ENCODE results near the gene ITGB7.
"Not testable (repeated sequence)": the region's sequence is repeated elsewhere in the genome, so short reads cannot be mapped to it uniquely, and the experiment has no call there.

ITGB7 gene

DNA sequence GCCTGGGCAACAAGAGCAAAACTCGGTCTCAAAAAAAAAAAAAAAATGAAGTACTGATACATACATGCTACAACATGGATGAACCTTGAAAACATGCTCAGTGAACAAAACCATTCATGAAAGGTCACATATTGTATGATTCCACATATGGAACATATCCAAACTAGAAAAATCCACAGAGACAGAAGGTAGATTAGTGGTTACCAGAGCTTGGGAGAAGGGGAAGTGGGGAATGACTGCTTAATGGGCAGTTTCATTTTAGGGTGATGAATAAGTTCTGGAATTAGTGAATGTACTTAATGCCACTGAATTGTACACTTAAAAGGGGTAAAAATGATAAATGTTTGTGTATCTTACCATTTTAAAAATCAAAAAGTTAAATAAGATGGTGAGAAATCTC, 2.7 kb downstream of the ITGB7 start:
- no peak overlapping the region for H3K27ac ChIP-seq
- H3K4me3 ChIP-seq, result no peak overlapping the region

DNA sequence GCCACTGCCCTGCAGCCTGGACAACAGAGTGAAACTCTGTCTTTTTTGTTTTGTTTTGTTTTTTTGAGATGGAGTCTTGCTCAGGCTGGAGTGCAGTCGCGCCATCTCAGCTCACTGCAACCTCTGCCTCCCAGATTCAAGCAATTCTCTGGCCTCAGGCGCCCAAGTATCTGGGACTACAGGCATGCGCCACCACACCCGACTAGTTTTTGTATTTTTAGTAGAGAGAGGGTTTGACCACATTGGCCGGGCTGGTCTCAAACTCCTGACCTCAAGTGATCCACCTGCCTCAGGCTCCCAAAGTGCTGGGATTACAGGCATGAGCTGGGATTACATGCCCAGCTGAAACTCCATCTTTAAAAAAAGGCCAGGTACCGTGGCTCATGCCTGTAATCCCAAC, 4.7 kb downstream of the ITGB7 start:
- not testable (repeated sequence) for H3K4me3 ChIP-seq, H3K27ac ChIP-seq

DNA sequence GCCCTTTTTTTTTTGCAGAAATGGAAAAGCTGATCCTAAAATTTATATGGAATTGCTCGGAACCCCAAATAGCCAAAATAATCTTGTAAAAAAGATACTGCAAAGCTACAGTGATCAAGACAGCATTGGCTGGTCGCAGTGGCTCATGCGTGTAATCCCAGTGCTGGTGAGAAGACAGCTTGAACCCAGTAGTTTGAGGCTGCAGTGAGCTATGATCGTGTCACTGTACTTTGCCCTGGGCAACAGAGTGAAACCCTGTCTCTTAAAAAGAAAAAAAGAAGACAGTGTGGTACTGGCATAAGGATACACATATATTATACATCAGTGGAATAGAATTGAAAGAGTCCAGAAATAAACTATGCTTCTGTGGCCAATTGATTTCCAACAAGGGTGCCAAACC, 5.4 kb downstream of the ITGB7 start:
- Histone ChIP-seq H3K4me3 (no peak overlapping the region), H3K27ac (peak overlapping the region in 3 of 21 experiments; percentile 58 to 75 (median 64))

DNA sequence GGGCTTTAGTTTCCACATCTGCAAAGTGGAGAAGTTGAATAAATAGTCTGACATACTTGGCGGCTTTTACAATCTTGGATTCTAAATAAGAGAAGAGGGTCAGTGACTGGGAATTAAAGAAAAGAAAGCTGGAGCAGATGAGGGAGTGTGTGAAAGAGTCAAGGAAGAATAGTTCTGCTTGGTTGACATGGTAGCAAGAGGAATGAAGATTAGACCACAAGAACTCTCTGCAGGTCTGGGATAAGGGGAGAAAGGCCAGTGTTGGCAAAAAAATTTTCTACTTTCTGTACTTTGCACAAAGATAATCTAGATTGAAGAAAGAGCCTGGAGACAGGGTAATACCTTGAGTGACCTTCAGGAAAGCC, 5.9 kb downstream of the ITGB7 start:
- Histone ChIP-seq H3K4me3 (no peak overlapping the region), H3K27ac (peak overlapping the region in 7 of 21 experiments; percentile 17 to 75 (median 59))

DNA sequence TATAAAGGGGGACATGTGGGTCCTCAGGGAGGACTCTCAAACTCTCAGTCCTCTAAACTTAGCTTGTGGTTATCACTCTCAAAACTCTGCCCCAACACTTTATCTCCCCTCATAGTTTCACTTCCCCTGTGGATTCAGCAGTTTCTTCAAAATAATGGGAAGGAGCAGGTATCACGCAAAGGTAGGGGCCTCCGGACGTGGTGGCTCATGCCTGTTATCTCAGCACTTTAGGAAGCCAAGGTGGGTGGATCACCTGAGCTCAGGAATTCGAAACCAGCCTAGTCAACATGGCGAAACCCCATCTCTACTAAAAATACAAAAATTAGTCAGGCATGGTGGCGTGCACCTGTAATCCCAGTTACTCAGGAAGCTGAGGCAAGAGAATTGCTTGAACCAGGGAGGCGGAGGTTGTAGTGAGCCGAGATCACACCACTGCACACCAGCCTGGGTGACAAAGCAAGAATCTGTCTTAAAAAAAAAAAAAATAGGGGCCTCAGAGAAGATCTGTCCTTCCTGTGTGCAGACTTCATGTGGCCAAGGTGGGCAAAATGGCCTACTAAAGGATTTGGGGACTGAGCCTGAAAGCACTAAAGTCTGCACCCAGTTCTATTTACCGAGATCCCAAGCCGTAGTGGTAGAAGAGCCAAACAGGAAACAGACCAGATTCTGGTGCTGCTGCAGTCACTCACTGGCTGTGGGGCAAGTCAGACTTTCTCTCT, 6.4 kb downstream of the ITGB7 start:
- Histone ChIP-seq H3K4me3 (no peak overlapping the region), H3K27ac (peak overlapping the region in 8 of 21 experiments; percentile 17 to 75 (median 58))

DNA sequence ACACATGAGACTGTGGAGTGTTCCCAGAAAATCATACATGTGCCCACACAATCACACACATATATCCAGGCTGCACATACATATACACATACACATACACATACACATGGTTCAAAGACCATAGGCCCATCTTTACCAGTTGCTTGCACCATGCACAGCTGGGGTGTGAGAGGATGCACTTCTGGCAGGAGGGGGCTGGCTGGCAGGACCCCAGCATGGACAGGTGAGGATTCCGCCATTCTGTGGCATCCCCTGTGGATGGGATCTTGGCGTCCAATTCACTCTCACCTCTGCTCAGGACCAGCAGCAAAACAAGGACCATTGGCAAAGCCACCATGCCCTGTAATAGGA, 7.0 kb downstream of the ITGB7 start:
- H3K4me3 ChIP-seq, result no peak overlapping the region
- peak overlapping the region in 5 of 21 experiments; percentile 53 to 75 (median 63) for H3K27ac ChIP-seq

DNA sequence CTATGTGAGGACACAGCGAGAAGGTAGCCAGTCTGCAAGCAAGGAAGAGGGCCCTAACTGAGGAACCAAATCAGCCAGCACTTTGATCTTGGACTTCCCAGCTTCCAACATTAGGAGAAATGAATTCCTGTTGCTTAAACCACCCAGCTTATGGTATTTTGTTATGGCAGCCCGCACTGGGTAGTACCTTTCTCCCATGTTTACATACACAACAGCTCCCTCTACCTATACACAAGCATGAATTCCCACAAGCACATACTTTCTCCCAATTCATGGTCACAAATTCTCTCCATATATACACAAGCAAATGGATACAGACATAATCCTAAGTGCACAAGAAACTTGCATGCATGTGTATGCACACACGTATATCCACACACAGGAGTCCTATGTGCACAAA, 7.4 kb downstream of the ITGB7 start:
- Histone ChIP-seq H3K4me3 (no peak overlapping the region), H3K27ac (peak overlapping the region in 1 of 21 experiments; percentile 75)

DNA sequence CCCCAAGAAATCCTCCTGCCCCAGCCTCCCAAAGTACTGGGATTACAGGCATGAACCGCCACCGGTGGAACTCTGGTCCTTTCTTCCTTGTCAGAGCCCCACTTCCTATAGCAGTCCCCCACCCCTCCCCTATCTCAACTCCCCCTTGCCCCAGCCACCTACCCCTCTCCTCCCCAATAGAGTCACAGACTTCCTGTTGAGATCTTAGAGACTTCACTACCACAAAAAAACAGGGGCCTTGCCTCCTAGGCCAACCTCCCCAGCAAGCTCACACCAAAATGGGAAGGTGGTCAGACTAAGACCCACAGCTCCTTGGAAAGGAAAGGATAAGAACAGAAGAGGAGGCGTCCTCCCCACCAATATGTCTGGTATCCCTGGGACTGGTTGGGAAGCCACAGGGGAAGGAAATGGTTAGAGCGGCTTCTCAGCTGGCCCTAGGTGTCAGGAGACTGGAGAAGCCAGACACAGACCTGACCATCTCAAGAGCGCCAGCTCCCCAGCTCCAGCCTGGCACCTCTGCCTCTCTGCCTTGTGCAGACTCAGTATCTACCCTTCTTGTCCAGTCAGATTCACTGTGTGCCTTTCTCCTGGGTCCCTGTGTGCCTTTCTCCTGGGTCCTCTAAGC, 8.5 kb downstream of the ITGB7 start:
- H3K4me3 ChIP-seq, result no peak overlapping the region
- H3K27ac ChIP-seq, result peak overlapping the region in 3 of 21 experiments; percentile 30 to 75 (median 32)

DNA sequence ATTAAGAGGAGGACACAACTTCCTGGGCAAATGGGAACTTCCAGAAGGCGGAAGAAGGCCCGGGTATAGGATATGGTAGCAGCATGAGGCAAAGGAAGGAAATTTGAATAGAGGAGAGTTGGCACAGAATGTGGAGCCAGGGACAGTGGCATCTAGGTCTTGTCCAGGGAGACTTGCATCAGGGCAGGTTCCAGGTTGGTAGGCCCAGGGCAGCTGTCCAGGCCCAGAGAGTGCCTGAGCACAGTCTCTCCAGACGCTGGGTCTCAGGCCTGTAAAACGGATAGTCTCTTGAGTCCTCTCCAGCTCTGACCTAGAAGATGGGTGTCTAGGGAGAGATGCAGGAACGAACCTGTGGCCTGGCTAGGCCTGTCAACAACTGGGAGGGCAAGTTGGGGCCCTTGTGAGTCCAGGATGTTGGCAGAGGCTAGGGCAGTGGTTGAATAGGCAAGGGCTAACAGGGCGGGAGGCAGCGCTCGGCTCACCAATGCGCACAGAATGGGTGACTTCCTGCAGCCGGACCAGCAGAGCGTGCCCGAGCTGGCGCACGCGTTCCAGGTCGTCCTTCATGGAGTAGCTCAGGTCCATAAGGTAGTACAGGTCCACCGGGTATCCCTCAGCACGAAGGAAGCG, 9.9 kb downstream of the ITGB7 start:
- Histone ChIP-seq H3K27ac (peak overlapping the region in 2 of 21 experiments; percentile 9 to 28), H3K4me3 (peak overlapping the region in 1 of 7 experiments; percentile 8)

DNA sequence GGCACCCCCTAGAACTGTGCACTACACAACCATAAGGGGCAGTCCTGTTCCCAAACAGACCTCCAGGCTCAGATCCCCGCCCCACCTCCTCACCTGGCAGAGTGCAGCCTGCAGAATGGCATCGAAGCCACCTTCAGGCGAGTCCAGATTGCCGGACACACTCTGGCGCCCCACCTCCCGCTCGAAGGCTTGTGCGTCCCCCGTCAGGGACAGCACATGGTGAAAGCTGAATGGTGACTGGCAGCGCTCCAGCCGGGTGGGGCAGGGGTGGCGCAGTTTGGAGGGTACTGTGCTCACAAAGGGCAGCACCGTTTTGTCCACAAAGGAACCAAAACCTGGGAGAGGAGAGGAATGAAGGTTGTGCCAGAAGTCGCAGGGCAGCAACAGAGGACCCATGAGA, 10.6 kb downstream of the ITGB7 start:
- Histone ChIP-seq H3K4me3 (no peak overlapping the region), H3K27ac (no peak overlapping the region)

DNA sequence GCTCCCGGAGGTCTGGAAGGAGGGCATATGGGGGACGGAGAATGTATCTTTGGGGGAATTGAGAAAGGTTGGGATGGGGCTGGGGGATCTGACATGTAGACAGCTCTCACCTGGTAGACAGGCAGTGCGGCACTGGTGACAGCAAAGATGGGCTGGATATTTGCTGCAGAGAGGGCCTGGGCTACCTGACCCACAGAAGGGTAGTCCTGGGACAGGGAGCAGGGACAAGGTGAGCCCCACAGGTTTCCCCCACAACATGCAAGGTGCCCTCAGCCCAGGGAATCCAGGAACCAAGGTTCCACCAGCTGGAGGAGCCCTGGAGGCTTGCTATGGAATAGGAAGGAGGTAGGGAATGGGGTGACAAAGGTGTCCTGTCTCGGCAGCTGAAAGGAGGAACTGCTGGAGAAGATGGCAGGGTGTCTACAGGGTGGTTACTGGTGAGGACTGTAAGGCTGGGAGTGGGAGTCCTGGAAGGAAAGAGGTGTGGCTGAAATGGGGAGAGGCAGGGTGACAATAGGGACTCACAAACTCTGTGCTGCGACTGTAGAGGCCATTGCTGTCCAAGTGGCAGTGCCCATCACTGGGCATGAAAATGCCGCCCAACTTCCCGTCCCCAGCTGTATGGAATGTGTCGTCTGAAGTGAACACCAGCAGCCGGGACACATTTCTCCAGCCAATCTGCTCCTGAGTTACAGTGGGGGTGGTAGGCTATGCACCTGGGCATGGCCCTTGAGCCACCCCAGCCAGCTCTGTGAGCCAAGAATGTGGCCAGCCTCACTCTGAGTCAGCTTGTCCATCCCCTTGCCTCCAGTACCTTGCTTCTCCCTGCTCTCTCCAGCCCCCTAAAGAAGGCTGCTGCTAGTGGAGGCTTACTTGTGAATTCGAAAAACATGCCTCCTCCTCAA, 11.3 kb downstream of the ITGB7 start:
- no peak overlapping the region for H3K27ac ChIP-seq
- no peak overlapping the region for H3K4me3 ChIP-seq

DNA sequence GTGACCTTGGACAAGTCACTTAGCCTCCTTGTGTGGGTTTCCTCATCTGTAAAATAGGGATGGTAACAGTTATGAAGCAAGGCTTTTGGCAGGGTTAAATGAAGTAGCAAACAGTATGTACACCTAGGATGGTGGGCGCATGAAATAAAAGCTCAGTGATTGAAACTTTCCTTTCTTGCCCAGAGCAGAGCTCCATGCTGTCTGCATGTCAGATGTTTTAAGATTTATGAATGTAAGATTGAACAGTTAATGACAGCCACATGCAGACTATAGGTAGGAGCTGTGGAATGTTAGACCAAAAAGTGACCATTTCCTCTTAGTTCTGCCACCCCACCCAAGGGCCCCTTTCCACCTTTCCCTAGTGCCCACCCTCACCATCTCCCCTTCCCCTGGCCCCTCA, 12.1 kb downstream of the ITGB7 start:
- no peak overlapping the region for H3K4me3 ChIP-seq
- H3K27ac ChIP-seq, result no peak overlapping the region

DNA sequence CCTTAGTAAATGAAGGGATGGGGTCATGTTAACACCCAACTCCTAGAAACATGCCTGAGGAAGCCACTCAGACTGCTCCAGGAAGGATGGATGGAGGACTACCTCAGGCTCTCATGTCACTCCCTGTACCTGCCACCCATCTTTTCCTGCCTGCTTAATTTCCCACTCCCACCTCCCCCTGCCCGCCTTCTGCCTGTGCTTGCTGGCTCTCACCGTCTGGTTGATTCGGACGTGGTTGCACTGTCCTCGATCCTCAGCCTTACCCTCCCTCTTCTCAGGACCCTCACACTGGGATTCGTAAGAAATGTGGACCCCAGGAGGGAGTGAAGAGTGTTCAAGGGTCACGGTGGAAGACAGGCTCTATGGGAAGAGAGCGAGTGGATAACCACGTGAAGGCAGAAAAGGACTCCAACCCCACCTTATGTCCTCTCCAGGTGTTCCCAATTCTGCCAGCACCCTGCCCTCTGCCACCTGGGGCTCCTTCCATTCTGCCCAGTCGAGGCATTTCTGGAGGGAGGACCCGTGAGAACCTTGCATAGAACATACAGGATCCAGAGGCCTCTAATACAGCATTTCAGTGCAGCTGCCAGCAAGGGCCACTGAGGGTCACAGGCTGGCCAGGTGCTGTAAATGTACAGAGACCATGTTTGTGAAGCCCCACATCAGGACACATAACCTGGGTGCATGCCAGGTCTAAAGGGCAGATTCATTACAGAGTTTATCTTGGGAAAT, 12.9 kb downstream of the ITGB7 start:
- Histone ChIP-seq H3K27ac (no peak overlapping the region), H3K4me3 (no peak overlapping the region)

DNA sequence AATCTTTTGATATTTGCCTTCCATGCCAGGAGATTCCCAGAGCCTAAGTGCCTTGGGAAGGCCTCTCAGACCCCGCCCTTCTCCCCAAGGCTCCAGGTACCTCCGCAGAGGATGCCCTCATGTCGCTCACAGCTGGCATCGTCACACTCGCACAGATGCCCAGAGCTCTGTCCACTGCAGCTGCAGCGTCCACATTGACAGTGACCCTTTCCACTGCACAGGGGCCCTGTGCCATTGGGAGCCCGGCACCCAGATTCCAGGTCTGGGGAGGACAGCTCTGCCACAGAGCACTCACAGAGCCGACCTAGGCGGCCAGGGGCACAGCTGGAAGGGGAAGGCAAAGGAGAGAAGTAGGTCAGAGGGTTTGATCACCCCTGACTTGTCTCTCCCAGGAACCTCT, 14.0 kb downstream of the ITGB7 start:
- H3K27ac ChIP-seq, result no peak overlapping the region
- no peak overlapping the region for H3K4me3 ChIP-seq

DNA sequence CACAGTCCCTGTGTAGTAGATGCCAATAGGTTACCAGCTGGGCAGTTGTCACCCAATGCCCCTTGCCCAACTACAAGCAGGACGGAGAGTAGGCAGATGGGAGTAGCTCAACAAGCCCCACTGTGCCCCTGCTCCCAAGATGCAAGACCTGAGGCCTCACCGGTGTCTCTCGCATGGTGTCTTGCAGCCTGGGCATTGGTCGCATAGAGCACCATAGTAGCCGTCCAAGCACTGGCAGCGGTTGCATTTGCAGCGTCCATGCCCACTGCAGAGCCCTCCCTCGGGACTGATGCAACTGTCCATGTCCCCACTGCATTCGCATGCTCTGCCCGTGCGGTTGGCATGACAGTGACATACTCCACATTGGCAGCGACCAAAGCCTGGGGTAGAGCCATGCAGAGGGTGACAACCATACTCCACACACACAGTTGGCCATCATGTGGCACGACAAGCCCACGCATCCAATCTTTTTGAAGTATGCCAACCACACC, 14.5 kb downstream of the ITGB7 start:
- H3K27ac ChIP-seq, result no peak overlapping the region
- H3K4me3 ChIP-seq, result no peak overlapping the region

DNA sequence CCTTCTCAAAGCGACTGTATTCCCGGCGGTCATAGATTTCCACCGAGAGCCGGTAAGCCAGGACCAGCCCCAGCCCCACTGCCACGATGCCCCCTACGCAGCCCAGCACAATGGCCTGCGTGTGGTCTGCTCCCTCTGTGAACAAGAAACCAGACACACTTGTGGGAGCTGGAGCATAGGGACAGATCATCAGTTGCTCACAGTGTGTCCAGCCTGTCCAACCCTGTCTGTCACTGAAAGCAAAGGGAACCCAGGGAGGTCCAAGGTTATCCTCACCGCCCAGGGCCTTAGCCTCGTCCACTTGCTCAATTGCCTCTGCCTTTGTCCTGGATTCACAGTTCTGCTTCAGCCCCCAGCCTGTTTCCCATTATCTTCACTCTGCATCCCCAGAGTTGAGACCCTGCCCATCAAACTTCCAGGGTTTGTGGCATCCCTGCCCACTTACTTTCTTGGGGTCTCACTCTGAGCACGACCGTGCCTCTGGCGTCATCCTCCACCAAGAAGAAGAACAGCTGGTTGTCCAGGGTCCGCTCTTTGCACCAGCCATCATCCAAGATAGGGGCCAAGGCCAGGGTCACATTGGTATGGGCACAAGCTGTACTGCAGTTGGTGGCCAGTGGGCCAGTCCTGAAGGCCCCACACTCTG, 15.0 kb downstream of the ITGB7 start:
- Histone ChIP-seq H3K27ac (no peak overlapping the region), H3K4me3 (no peak overlapping the region)

DNA sequence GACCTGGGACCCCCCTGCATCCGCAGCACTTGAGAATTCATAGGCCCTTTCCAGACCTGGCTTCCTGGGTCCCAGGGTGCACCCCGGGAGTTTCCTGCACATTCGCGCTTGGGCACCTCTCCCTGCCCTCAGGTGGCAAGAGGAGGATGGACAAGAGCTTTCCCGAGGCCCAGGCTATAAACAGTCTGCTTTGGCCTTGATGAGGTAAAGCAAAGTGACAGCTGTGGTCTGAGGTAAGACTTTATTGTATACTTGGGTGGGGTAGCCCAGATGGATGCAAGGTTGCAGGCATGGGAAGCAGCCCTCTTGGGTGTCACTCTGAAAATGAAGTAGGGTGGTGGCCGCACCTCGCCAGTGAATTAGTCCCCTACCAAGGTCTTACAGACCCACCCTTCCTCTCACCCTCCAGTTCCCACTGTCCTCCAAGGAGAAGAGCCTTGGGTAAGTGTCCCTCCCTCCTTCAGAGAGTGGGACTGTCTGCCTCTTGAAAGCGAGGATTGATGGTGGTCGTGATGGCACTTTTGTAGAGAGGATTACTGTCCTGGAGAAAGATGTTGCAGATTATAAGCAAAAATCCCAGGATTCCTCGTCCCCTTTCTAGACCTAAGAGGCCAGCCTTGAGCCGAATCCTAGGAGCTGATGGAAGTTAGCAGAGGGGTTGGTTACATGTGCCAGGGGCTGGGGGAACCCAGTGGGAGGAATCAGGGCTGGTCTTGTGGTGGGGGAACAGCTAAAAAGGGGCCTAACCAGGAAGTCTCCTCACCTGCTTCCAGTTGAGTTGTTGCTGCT, 15.8 kb downstream of the ITGB7 start:
- Histone ChIP-seq H3K27ac (no peak overlapping the region), H3K4me3 (no peak overlapping the region)

DNA sequence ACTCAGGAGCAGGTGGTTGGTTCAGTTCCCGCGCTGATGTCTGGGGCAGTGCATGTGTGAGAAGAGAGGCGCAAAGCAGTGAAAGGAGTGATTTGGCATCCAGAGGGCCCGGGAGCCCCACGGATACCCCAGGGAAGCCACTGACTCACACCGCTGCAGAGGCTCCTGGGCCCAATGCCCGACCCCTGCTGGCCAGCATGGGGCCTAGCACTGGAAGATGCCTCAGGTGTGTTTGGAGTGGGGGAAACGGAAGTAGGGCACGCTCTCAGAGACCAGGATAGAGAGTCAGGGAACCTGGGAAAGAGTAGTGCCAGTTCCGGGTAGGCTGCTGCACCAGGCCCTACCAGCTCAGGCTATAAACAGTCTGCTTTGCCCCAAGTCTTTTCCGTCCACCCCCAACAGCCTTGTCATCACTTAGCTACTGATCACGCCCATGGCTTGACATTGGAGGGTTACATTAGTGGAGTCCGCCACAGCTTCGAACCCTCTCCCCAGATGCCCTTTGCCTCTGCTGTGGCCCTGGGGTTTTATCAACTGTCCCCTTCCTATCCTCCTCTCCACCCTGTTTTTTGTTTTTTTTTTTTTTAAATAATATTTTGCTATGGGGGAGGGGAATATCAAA, 16.8 kb downstream of the ITGB7 start:
- Histone ChIP-seq H3K27ac (peak overlapping the region in 2 of 21 experiments; percentile 1 to 35), H3K4me3 (no peak overlapping the region)
